Measurements from ENCODE around the gene CD1B. TPM values are rescaled to one million over a fixed set of nuclear protein-coding genes. Genes with fewer than 3 reads are reported as not detected.
"Not testable (repeated sequence)": the region's sequence is repeated elsewhere in the genome, so short reads cannot be mapped to it uniquely, and the experiment has no call there.

The CD1B gene
- total RNA-seq, 2 experiments from 2014 or later = not detected

DNA sequence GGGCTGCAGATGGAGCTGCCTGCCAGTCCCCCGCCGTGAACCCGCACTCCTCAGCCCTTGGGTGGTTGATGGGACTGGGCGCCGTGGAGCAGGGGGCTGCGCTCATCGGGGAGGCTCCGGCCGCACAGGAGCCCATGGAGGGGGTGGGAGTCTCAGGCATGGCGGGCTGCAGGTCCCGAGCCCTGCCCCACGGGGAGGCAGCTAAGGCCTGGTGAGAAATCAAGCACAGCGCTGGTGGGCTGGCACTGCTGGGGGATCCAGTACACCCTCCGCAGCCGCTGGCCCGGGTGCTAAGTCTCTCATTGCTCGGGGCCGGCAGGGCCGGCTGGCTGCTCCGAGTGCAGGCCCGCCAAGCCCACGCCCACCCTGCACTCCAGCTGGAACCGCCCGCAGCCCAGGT lies 17.6 kb upstream of the CD1B start:
- H3K9me3 Mint-ChIP-seq (ENCODE audit: insufficient read depth); POLR2A ChIA-PET; H3K4me1 Mint-ChIP-seq (ENCODE audit: low read depth); H3K4me3 Mint-ChIP-seq; ATAC-seq; H3K36me3 Mint-ChIP-seq (ENCODE audit: low read depth); CTCF ChIA-PET; H3K27me3 Mint-ChIP-seq (ENCODE audit: low read depth); H3K27ac Mint-ChIP-seq; DNase-seq: not testable (repeated sequence)

DNA sequence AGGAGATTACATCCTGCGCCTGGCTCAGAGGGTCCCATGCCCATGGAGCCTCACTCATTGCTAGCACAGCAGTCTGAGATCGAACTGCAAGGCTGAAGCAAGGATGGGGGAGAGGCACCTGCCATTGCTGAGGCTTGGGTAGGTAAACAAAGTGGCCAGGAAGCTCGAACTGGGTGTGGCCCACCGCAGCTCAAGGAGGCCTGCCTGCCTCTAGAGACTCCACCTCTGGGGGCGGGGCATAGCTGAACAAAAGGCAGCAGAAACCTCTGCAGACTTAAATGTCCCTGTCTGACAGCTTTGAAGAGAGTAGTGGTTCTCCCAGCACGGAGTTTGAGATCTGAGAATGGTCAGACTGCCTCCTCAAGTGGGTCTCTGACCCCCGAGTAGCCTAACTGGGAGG lies 5.1 kb upstream of the CD1B start:
- H3K27ac Mint-ChIP-seq; CTCF ChIA-PET; H3K9me3 Mint-ChIP-seq (ENCODE audit: insufficient read depth); ATAC-seq; H3K36me3 Mint-ChIP-seq (ENCODE audit: low read depth); POLR2A ChIA-PET; H3K27me3 Mint-ChIP-seq (ENCODE audit: low read depth); H3K4me3 Mint-ChIP-seq: not testable (repeated sequence)
- peaks cover 23% of the 10 kb centered on the region for H3K4me1 Mint-ChIP-seq (ENCODE audit: low read depth)
- DNase-seq = peak; percentile 45

DNA sequence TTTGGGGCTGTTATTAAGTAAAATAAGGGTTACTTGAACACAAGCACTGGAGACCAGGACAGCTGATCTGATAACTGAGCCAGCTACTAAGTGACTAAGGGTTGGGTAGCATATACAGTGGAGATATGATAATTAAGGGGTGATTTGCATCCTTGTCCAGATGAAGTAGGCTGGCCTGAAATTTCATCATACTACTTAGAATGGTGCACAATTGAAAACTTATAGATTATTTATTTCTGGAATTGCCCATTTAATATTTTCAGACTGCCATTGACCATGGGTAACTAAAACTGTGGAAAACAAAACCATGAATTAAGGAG lies 3.8 kb upstream of the CD1B start:
- H3K27ac Mint-ChIP-seq = no peak overlapping the region
- H3K4me3 Mint-ChIP-seq = no peak overlapping the region
- ChIA-PET CTCF (no interaction called here), POLR2A (no interaction called here)
- DNase-seq (no peak), ATAC-seq (no peak)
- H3K36me3 Mint-ChIP-seq (ENCODE audit: low read depth) = no peaks in the 10 kb centered on the region
- H3K9me3 Mint-ChIP-seq (ENCODE audit: insufficient read depth) = peaks cover 5% of the 10 kb centered on the region
- peaks cover 8% of the 10 kb centered on the region for H3K27me3 Mint-ChIP-seq (ENCODE audit: low read depth)
- peaks cover 23% of the 10 kb centered on the region for H3K4me1 Mint-ChIP-seq (ENCODE audit: low read depth)

DNA sequence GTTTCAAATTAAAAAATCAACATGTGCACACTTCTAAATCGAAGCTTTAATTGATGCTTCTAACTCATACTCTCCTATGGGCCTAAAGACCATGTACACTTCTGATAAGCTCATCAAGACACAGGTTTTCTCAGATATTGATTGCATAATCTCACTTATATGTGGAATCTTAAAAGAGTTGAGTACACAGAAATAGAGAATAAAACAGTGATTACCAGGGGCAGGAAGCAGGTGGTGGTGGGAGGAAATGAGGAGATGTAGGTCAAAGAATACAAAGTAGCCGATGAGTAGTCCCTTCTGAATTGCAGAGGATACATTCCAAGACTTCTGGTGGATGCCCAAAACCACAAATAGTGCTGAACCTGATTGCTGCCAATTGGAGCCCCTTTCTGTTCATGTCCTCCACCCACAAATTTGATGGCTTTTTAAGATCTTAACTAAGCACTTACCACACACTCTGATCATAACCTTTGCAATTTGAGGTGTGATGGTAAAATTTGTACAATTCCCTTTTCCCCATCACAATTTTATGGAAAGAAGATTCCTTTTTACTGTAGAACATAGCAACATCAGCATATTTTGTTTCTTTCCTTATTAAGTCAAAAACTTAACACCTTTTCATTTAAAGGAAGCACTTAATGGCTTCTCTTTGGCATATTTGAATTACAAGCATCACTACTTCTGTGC lies 3.3 kb upstream of the CD1B start:
- Mint-ChIP-seq H3K27me3 (ENCODE audit: low read depth) (peaks cover 8% of the 10 kb centered on the region), H3K36me3 (ENCODE audit: low read depth) (no peaks in the 10 kb centered on the region), H3K9me3 (ENCODE audit: insufficient read depth) (peaks cover 5% of the 10 kb centered on the region), H3K27ac (no peak overlapping the region), H3K4me1 (ENCODE audit: low read depth) (peaks cover 23% of the 10 kb centered on the region), H3K4me3 (no peak overlapping the region)
- no peak for ATAC-seq
- ChIA-PET CTCF (interaction anchor here (0.8 kb wide), 1 partner anchor 130 kb away, joined by 3 read pairs; no protein-coding TSS in a partner anchor), POLR2A (no interaction called here)
- no peak for DNase-seq

DNA sequence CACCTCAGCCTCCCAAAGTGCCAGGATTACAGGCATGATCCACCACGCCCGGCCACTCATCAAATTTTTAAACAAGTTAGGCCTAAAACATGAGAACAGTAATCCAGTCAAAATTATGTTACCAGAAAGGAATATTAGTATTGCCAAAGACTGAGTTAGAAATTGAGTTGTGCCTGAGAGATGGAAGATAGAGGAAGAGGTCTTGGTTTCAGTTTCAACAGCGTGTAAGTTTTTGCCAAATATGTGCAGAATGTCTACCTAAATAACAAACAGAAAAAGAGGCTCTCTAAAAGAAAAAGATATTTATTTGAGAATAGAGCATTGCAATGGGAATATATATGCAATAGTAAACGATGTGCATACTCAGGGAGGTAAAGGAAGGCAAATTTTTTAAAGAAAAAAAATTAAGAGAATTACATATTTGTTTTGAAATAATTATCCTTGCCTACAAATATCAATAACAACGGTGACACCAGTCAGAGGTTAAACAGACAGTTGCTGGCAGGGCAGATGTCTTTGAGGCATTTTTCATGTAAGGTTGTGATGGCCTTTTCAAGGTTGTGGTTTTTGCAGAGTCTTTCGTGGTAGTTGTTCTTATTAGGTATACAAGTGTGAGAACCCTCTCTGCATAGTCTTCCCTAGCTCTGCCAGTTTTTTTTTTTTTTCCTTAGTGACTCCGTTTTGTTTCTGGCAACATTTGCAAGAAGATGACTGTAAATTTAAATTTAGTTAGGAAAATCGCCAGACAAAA lies 2.2 kb upstream of the CD1B start:
- POLR2A ChIA-PET = no interaction called here
- H3K9me3 Mint-ChIP-seq (ENCODE audit: insufficient read depth) = peaks cover 1% of the 10 kb centered on the region
- peaks cover 4% of the 10 kb centered on the region for H3K27me3 Mint-ChIP-seq (ENCODE audit: low read depth)
- CTCF ChIA-PET = interaction anchor here (0.8 kb wide), 1 partner anchor 129 kb away, joined by 3 read pairs; no protein-coding TSS in a partner anchor
- H3K36me3 Mint-ChIP-seq (ENCODE audit: low read depth) = no peaks in the 10 kb centered on the region
- ATAC-seq (no peak), DNase-seq (no peak)
- H3K4me3 Mint-ChIP-seq = no peak overlapping the region
- peaks cover 23% of the 10 kb centered on the region for H3K4me1 Mint-ChIP-seq (ENCODE audit: low read depth)
- H3K27ac Mint-ChIP-seq = no peak overlapping the region

DNA sequence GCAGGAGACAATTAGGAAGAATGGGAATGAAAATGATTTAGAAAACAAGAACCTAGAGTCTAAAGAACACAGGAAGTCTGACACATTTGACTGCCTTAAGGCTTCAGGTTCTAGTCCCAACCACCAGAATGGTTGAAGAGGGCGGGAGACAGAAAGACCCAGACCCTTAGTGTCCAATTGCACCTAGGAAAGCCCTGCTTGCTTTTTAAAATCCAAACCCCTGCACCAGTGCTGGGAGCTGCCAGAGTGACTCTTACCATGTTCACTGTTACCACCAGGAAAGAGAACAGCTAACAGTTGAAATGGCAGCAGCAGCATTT lies 265 bp downstream of the CD1B start:
- peaks cover 19% of the 10 kb centered on the region for H3K4me1 Mint-ChIP-seq (ENCODE audit: low read depth)
- no peaks in the 10 kb centered on the region for H3K36me3 Mint-ChIP-seq (ENCODE audit: low read depth)
- ATAC-seq (no peak), DNase-seq (no peak)
- H3K27ac Mint-ChIP-seq = no peak overlapping the region
- peaks cover 3% of the 10 kb centered on the region for H3K27me3 Mint-ChIP-seq (ENCODE audit: low read depth)
- no peak overlapping the region for H3K4me3 Mint-ChIP-seq
- no peaks in the 10 kb centered on the region for H3K9me3 Mint-ChIP-seq (ENCODE audit: insufficient read depth)
- ChIA-PET POLR2A (no interaction called here), CTCF (interaction anchor here (2.7 kb wide), 1 partner anchor 127 kb away, joined by 41 read pairs; no protein-coding TSS in a partner anchor)

DNA sequence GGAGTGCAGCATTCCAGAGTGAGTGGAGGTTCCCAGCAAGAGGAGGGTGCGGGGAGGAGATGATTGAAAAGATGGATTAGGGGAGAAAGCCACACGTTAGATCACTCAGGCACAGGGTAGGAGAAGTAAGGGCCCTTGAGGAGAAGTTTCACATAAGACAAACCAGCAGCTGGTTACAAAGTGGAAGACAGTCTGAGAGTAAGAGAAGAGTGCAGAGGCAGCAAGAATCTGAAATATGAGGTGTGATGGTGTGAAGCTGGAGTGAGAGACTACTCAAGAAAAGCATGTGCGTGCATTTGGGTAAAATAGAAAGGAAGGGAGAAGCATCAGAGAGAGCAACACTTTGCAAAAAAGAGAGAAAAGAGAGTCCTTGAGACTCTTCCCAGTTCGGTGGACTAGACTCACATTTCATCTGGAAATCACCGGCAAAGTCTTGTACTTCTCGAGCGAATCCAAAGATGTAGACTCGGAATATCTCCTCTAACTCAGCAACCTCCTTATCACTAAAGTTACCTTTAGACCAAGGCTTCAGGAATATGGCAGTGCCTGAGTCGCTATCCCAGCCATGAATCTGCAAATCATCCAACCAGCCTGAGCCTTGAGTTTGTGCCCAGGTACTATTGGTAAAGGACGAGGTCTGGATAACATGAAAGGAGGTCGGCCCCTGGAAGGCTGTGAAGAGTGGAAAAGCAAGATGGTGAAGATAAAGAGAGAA lies 783 bp downstream of the CD1B start:
- H3K9me3 Mint-ChIP-seq (ENCODE audit: insufficient read depth) = no peaks in the 10 kb centered on the region
- H3K4me1 Mint-ChIP-seq (ENCODE audit: low read depth) = peaks cover 17% of the 10 kb centered on the region
- H3K4me3 Mint-ChIP-seq = no peak overlapping the region
- DNase-seq = no peak
- POLR2A ChIA-PET = no interaction called here
- H3K27me3 Mint-ChIP-seq (ENCODE audit: low read depth) = peaks cover 3% of the 10 kb centered on the region
- no peak for ATAC-seq
- H3K36me3 Mint-ChIP-seq (ENCODE audit: low read depth) = no peaks in the 10 kb centered on the region
- CTCF ChIA-PET = interaction anchor here (0.9 to 2.7 kb wide), 6 partner anchors 29 to 741 kb away, joined by 3 to 41 read pairs (median 6); no protein-coding TSS in a partner anchor
- no peak overlapping the region for H3K27ac Mint-ChIP-seq

DNA sequence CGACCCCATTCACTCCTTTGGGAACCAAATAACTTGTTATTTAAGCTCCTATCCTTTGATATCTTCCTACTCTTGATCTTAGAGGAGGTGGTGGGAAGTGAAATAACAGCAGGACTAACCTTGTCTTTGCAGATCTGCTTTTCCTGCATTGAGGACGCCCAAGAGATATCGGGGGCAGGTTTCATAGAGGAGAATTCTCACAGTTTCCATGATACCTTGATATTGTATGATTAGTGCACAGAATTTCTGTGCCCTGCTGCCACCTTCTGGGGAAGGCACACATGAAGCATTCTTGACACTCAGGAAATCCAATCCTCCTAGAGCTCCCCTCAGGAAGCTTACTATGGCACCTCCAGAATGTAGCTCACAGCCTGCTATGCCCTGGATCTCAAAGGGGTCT lies 1.6 kb downstream of the CD1B start:
- Mint-ChIP-seq H3K4me1 (ENCODE audit: low read depth) (peaks cover 15% of the 10 kb centered on the region), H3K36me3 (ENCODE audit: low read depth) (no peaks in the 10 kb centered on the region), H3K9me3 (ENCODE audit: insufficient read depth) (no peaks in the 10 kb centered on the region), H3K27me3 (ENCODE audit: low read depth) (peaks cover 3% of the 10 kb centered on the region), H3K4me3 (no peak overlapping the region), H3K27ac (no peak overlapping the region)
- ChIA-PET CTCF (interaction anchor here (0.9 to 2.7 kb wide), 6 partner anchors 28 to 742 kb away, joined by 3 to 41 read pairs (median 6); no protein-coding TSS in a partner anchor), POLR2A (no interaction called here)
- peak; percentile 26 for DNase-seq
- ATAC-seq = no peak

DNA sequence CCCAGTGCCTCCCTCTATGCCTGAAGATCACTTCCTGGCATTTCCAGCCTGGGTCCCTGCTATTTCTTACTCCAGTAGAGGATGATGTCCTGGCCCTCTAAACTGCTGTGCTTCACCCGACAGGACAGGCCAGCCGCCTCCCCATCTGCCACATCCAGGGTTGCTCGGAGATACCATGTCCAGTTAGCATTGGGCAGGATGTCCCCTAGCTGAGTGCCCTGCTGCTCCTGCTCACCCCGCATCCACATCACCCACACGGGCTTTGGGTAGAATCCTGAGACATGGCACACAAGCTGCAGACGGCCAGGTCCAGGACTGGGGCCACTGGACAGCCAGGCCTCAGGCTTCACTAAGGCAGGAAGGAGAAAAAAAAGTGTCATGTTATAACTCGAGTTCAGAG lies 2.0 kb downstream of the CD1B start:
- CTCF ChIA-PET = interaction anchor here (1.3 to 2.7 kb wide), 5 partner anchors 81 to 743 kb away, joined by 3 to 41 read pairs (median 6); no protein-coding TSS in a partner anchor
- Mint-ChIP-seq H3K9me3 (ENCODE audit: insufficient read depth) (no peaks in the 10 kb centered on the region), H3K4me1 (ENCODE audit: low read depth) (peaks cover 11% of the 10 kb centered on the region), H3K4me3 (no peak overlapping the region), H3K27me3 (ENCODE audit: low read depth) (peaks cover 3% of the 10 kb centered on the region), H3K36me3 (ENCODE audit: low read depth) (no peaks in the 10 kb centered on the region), H3K27ac (no peak overlapping the region)
- DNase-seq = no peak
- POLR2A ChIA-PET = no interaction called here
- ATAC-seq = no peak

DNA sequence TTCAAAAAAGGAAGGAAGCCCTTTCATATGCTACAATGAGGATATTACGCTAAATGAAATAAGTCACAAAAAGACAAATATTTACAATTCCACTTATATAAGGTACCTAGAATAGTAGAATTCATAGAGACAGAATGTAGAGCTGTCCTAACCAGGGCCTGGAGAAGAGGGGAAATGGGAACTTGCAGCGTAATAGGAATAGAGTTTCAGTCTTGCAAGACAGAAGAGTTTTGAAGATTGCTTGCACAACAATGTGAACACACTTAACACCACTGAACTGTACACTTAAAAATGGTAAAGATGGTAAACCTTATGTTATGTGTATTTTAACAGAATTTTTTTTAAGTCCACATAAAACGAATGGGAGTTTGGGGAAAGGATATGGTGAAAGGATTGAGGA lies 2.9 kb downstream of the CD1B start:
- H3K4me3 Mint-ChIP-seq = no peak overlapping the region
- CTCF ChIA-PET = interaction anchor here (1.8 to 2.7 kb wide), 2 partner anchors 125 to 744 kb away, joined by 5 to 41 read pairs; no protein-coding TSS in a partner anchor
- H3K4me1 Mint-ChIP-seq (ENCODE audit: low read depth) = peaks cover 3% of the 10 kb centered on the region
- no peaks in the 10 kb centered on the region for H3K27me3 Mint-ChIP-seq (ENCODE audit: low read depth)
- no peak overlapping the region for H3K27ac Mint-ChIP-seq
- H3K9me3 Mint-ChIP-seq (ENCODE audit: insufficient read depth) = no peaks in the 10 kb centered on the region
- POLR2A ChIA-PET = no interaction called here
- DNase-seq = no peak
- H3K36me3 Mint-ChIP-seq (ENCODE audit: low read depth) = no peaks in the 10 kb centered on the region
- no peak for ATAC-seq

DNA sequence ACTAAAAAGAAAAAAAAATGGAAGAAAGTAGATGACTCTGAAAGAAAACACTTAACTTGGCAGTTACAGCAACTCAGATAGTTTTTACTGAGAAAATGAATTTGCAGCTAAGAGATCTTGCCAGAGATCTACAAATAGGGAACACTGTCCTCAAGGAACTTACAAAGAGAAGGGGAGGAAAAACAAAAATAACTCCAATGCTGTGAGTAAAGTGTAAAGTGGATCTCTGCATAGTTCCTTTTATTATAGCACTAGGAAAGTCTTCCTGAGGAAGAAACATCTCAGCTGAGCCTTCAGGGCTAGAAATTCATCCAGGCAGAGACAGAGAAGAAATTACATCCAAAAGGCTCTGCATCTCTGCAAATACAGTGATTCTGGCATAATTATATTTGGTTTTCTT lies 3.9 kb downstream of the CD1B start:
- DNase-seq (no peak), ATAC-seq (no peak)
- ChIA-PET POLR2A (no interaction called here), CTCF (no interaction called here)
- H3K27ac Mint-ChIP-seq = no peak overlapping the region
- H3K27me3 Mint-ChIP-seq (ENCODE audit: low read depth) = no peaks in the 10 kb centered on the region
- H3K4me3 Mint-ChIP-seq = no peak overlapping the region
- no peaks in the 10 kb centered on the region for H3K4me1 Mint-ChIP-seq (ENCODE audit: low read depth)
- H3K36me3 Mint-ChIP-seq (ENCODE audit: low read depth) = no peaks in the 10 kb centered on the region
- no peaks in the 10 kb centered on the region for H3K9me3 Mint-ChIP-seq (ENCODE audit: insufficient read depth)

DNA sequence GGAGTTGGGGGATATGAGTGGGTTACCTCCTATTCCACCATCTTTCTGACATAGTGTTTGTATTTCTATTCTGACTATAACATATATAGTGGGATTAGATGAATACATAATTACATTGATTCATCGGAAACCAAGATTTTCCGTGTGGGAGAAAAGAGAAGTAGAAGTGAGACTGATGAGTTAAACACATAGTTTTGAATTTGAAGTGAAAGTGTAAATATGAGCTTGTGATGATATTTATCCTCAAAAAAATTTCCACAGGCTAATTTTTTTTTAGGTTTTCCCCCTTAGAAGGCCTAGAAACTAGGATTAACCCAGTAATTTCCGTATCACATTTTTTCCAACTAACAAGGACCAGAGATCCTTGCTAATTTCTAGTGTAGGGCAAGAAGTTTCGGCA lies 6.9 kb downstream of the CD1B start:
- H3K4me1 Mint-ChIP-seq (ENCODE audit: low read depth) = no peaks in the 10 kb centered on the region
- no peak overlapping the region for H3K27ac Mint-ChIP-seq
- ATAC-seq = no peak
- H3K9me3 Mint-ChIP-seq (ENCODE audit: insufficient read depth) = peaks cover 3% of the 10 kb centered on the region
- no peaks in the 10 kb centered on the region for H3K27me3 Mint-ChIP-seq (ENCODE audit: low read depth)
- no peaks in the 10 kb centered on the region for H3K36me3 Mint-ChIP-seq (ENCODE audit: low read depth)
- POLR2A ChIA-PET = no interaction called here
- CTCF ChIA-PET = no interaction called here
- DNase-seq = no peak
- H3K4me3 Mint-ChIP-seq = no peak overlapping the region
